Caco-2 (cell line): ENCODE measurements around the gene DAB2IP. TPM values are rescaled to one million over a fixed set of nuclear protein-coding genes. Genes with fewer than 3 reads are reported as not detected.

Experiments used
- BruUV-seq: library from RNA; stranded (reverse); fragments of 400-500 nt; replicated peaks from 2 replicates; lab custom pipeline; 2021; lab: Mats Ljungman, UMichigan
- CTCF ChIA-PET: fragments of 300-600 bp; sonication (Branson Sonifier 250); formaldehyde crosslinking; loops from one replicate; lab custom pipeline; 2022; ENCODE audit warnings: antibody characterized with exemption; lab: Charles Lee
- POLR2A ChIA-PET: fragments of 300-600 bp; sonication (Branson Sonifier 250); formaldehyde crosslinking; loops from one replicate; lab custom pipeline; 2022; ENCODE audit warnings: antibody characterized with exemption; lab: Charles Lee
- DNase-seq, 2 experiments: peaks; one replicate each; pipeline versions ENCODE4 v3.0.0 to v3.0.0-alpha.2; 2020 to 2022
- H3K27me3 ChIP-seq: replicated peaks from 2 replicates; pipeline ENCODE4 v1.6.0; 2011; ENCODE audit warnings: low read length; ENCODE audit not compliant: control insufficient read depth, insufficient read depth
- H3K36me3 ChIP-seq: 2 replicates; pipeline ENCODE4 v1.5.1; 2011; ENCODE audit warnings: low read length; ENCODE audit not compliant: control insufficient read depth, insufficient read depth
- H3K4me1 ChIP-seq: fragments of 250-450 bp; sonication (Bioruptor Pico); 2 replicates; pipeline ENCODE4 v1.5.1; 2020; ENCODE audit warnings: mild to moderate bottlenecking
- H3K4me3 ChIP-seq: 2 replicates; pipeline ENCODE4 v1.5.1; 2011; ENCODE audit warnings: low read depth, mild to moderate bottlenecking, control low read depth, low read length
- H3K9me3 ChIP-seq: fragments of 250-450 bp; sonication (Bioruptor Pico); 2 replicates; pipeline ENCODE4 v1.5.1; 2020; ENCODE audit warnings: mild to moderate bottlenecking, moderate library complexity
- H3K27ac Mint-ChIP-seq: one replicate; pipeline ENCODE4 v1.8.0; 2022; ENCODE audit warnings: mixed read lengths; ENCODE audit not compliant: unreplicated experiment
- H3K27me3 Mint-ChIP-seq: one replicate; pipeline ENCODE4 v1.8.0; 2022; ENCODE audit warnings: mixed read lengths; ENCODE audit not compliant: insufficient read depth, unreplicated experiment
- H3K36me3 Mint-ChIP-seq: one replicate; pipeline ENCODE4 v1.8.0; 2022; ENCODE audit warnings: mild to moderate bottlenecking, mixed read lengths; ENCODE audit not compliant: insufficient read depth, unreplicated experiment
- H3K4me1 Mint-ChIP-seq: one replicate; pipeline ENCODE4 v1.8.0; 2022; ENCODE audit warnings: low read depth, mixed read lengths; ENCODE audit not compliant: unreplicated experiment
- H3K4me3 Mint-ChIP-seq: one replicate; pipeline ENCODE4 v1.8.0; 2022; ENCODE audit warnings: mild to moderate bottlenecking, moderate library complexity, mixed read lengths; ENCODE audit not compliant: unreplicated experiment
- H3K9me3 Mint-ChIP-seq: one replicate; pipeline ENCODE4 v1.8.0; 2022; ENCODE audit warnings: mixed read lengths; ENCODE audit not compliant: unreplicated experiment
- intact Hi-C: fragments of 100-400 bp; cut with micrococcal nuclease; formaldehyde crosslinking; loops from one replicate; pipeline ENCODE4 v1.10.0; 2022; ENCODE audit not compliant: unreplicated experiment
- total RNA-seq: library from RNA; stranded (reverse); gene quantifications from 2 replicates; pipeline ENCODE4 v1.2.3, GENCODE V29; 2022
- TF ChIP-seq, protein P1 (sequence below), 2 experiments: fragments of 200-600 bp in 1 of 2; IDR thresholded peaks; 1 replicate in 1 of 2; 2 replicates in 1 of 2; pipeline versions ENCODE4 v1.5.1 to v1.8.0; 2011 to 2022; ENCODE audit warnings: antibody characterized with exemption in 1 of 2, control low read depth in 1 of 2, inconsistent platforms in 1 of 2, low read depth in 1 of 2, low read length in 1 of 2, mild to moderate bottlenecking in 1 of 2, moderate library complexity in 1 of 2; ENCODE audit not compliant: insufficient read depth in 1 of 2, severe bottlenecking in 1 of 2, unreplicated experiment in 1 of 2

The DAB2IP gene
- total RNA-seq, 1 experiment from 2014 or later: 26.0 TPM

- H3K4me1 ChIP-seq: peaks cover 22% of the 10 kb centered on the region
- intact Hi-C loops: loop anchor here (1.0 kb wide), 1 partner anchor 17 kb away; no protein-coding TSS in a partner anchor
- ChIA-PET POLR2A (no interaction called here), CTCF (interaction anchor here (1.3 kb wide), 1 partner anchor 27 kb away, joined by 6 read pairs; no protein-coding TSS in a partner anchor)
- no peak for DNase-seq
- H3K27me3 ChIP-seq: no peaks in the 10 kb centered on the region
- Mint-ChIP-seq H3K4me1 (peaks cover 6% of the 10 kb centered on the region), H3K9me3 (no peaks in the 10 kb centered on the region), H3K27ac (no peak overlapping the region), H3K4me3 (no peak overlapping the region), H3K36me3 (no peaks in the 10 kb centered on the region), H3K27me3 (no peaks in the 10 kb centered on the region)
- H3K4me3 ChIP-seq: no peak overlapping the region
- no peaks in the 10 kb centered on the region for H3K9me3 ChIP-seq
- no peaks in the 10 kb centered on the region for H3K36me3 ChIP-seq
- TF ChIP-seq, protein P1, sequence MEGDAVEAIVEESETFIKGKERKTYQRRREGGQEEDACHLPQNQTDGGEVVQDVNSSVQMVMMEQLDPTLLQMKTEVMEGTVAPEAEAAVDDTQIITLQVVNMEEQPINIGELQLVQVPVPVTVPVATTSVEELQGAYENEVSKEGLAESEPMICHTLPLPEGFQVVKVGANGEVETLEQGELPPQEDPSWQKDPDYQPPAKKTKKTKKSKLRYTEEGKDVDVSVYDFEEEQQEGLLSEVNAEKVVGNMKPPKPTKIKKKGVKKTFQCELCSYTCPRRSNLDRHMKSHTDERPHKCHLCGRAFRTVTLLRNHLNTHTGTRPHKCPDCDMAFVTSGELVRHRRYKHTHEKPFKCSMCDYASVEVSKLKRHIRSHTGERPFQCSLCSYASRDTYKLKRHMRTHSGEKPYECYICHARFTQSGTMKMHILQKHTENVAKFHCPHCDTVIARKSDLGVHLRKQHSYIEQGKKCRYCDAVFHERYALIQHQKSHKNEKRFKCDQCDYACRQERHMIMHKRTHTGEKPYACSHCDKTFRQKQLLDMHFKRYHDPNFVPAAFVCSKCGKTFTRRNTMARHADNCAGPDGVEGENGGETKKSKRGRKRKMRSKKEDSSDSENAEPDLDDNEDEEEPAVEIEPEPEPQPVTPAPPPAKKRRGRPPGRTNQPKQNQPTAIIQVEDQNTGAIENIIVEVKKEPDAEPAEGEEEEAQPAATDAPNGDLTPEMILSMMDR (IDR thresholded peaks at IDR 0.05; ENCODE audit: insufficient read depth in 1 of 2, low read depth in 1 of 2, low read length in 1 of 2, severe bottlenecking in 1 of 2, unreplicated experiment in 1 of 2): no peak
- no TSS peak for BruUV-seq
These were observed 15.8 kb downstream of the DAB2IP start for GRCh38 chr9:121667214-121667613.

DNA sequence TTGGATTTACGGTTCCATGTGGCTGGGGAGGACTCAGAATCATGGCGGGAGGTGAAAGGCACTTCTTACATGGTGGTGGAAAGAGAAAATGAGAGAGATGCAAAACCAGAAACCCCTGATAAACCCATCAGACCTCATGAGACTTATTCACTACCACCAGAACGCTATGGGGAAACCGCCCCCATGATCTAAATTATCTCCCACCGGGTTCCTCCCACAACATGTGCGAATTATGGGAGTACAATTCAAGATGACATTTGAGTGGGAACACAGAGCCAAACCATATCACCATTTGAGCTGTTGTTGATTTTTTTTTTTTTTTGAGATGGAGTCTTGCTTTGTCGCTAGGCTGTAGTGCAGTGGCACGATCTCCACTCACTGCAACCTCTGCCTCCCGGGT lies 16.5 kb downstream of the DAB2IP start:
- Mint-ChIP-seq H3K36me3 (no peaks in the 10 kb centered on the region), H3K4me1 (peaks cover 1% of the 10 kb centered on the region), H3K4me3 (no peak overlapping the region), H3K27me3 (no peaks in the 10 kb centered on the region), H3K27ac (no peak overlapping the region), H3K9me3 (no peaks in the 10 kb centered on the region)
- no TSS peak for BruUV-seq
- ChIA-PET CTCF (no interaction called here), POLR2A (no interaction called here)
- TF ChIP-seq, protein P1 (IDR thresholded peaks at IDR 0.05; ENCODE audit: insufficient read depth in 1 of 2, low read depth in 1 of 2, low read length in 1 of 2, severe bottlenecking in 1 of 2, unreplicated experiment in 1 of 2): no peak
- H3K27me3 ChIP-seq: no peaks in the 10 kb centered on the region
- no peaks in the 10 kb centered on the region for H3K9me3 ChIP-seq
- H3K4me3 ChIP-seq: no peak overlapping the region
- H3K4me1 ChIP-seq: peaks cover 15% of the 10 kb centered on the region
- H3K36me3 ChIP-seq: no peaks in the 10 kb centered on the region
- no peak for DNase-seq
- intact Hi-C loops: loop anchor here (1.0 kb wide), 1 partner anchor 18 kb away; no protein-coding TSS in a partner anchor

- no peak for DNase-seq
- BruUV-seq: no TSS peak
- no peak overlapping the region for H3K27ac Mint-ChIP-seq
- no peaks in the 10 kb centered on the region for H3K36me3 Mint-ChIP-seq
- Histone ChIP-seq H3K36me3 (no peaks in the 10 kb centered on the region), H3K9me3 (no peaks in the 10 kb centered on the region), H3K4me1 (peaks cover 5% of the 10 kb centered on the region; the same call in 1 of the 2 replicates), H3K27me3 (no peaks in the 10 kb centered on the region), H3K4me3 (no peak overlapping the region)
- H3K27me3 Mint-ChIP-seq: no peaks in the 10 kb centered on the region
- H3K4me3 Mint-ChIP-seq: no peak overlapping the region
- no peaks in the 10 kb centered on the region for H3K9me3 Mint-ChIP-seq
- TF ChIP-seq, protein P1 (IDR thresholded peaks at IDR 0.05; ENCODE audit: insufficient read depth in 1 of 2, low read depth in 1 of 2, low read length in 1 of 2, severe bottlenecking in 1 of 2, unreplicated experiment in 1 of 2): no peak
- CTCF ChIA-PET: no interaction called here
- intact Hi-C loops: no loop called here
- no peaks in the 10 kb centered on the region for H3K4me1 Mint-ChIP-seq
- POLR2A ChIA-PET: no interaction called here
These were observed 19.0 kb downstream of the DAB2IP start for GRCh38 chr9:121670431-121670830.
